Ovary (tissue), 9 donors: ENCODE data around the gene TSPAN4. TPM values are rescaled to one million over a fixed set of nuclear protein-coding genes. Genes with fewer than 3 reads are reported as not detected.
A peak's percentile ranks its signal among the peaks of the same experiment; 100 is the strongest.

Experiments used
- DNase-seq, 5 donors: peaks; one replicate each; pipeline ENCODE4 v3.0.0-alpha.2; 2019 to 2020
- H3K27ac ChIP-seq, 2 donors: fragments of 200-600 bp; one replicate each; pipeline versions ENCODE4 v1.5.1 to v1.8.0; 2019 to 2022
- H3K27me3 ChIP-seq: fragments of 200-600 bp; one replicate; pipeline ENCODE4 v1.8.0; 2022
- H3K36me3 ChIP-seq: fragments of 200-600 bp; sonication (generic); one replicate; pipeline ENCODE4 v1.5.1; 2019
- H3K4me1 ChIP-seq: one replicate; pipeline ENCODE4 v1.8.1; 2013; ENCODE audit warnings: mild to moderate bottlenecking, moderate library complexity; ENCODE audit not compliant: insufficient read depth
- H3K4me3 ChIP-seq: fragments of 200-600 bp; sonication (generic); one replicate; pipeline ENCODE4 v1.5.1; 2017
- H3K9me3 ChIP-seq, 2 donors: fragments of 200-600 bp in 1 of 2; sonication (generic) in 1 of 2; one replicate each; pipeline versions ENCODE4 v1.5.1 to v1.8.1; 2013 to 2019; ENCODE audit warnings: mild to moderate bottlenecking in 1 of 2, moderate library complexity in 1 of 2
- EP300 ChIP-seq: sonication (generic); formaldehyde crosslinking; IDR thresholded peaks from one replicate; pipeline ENCODE4 v1.6.1; 2017; ENCODE audit warnings: antibody characterized with exemption
- POLR2A ChIP-seq: fragments of 450-650 bp; IDR thresholded peaks from one replicate; pipeline ENCODE4 v1.6.1; 2017; ENCODE audit warnings: antibody characterized with exemption, mild to moderate bottlenecking, moderate library complexity
- WGBS, 3 donors: extraction: QIAGEN DNeasy Blood & Tissue Kit in 1 of 3; methylation state at CpG; one replicate each; pipeline versions ENCODE4 v1.1.5 to v1.1.7; 2013 to 2017; 5-methylcytosine and 5-hydroxymethylcytosine counted together
- intact Hi-C, 4 donors: fragments of 100-400 bp; cut with DNase I; formaldehyde crosslinking; loops; one replicate each; pipeline versions ENCODE4 v1.11.0 to v1.15.1; 2022 to 2023
- polyA plus RNA-seq, 2 donors: library from polyadenylated mRNA; stranded (reverse); fragments of 200-250 nt in 1 of 2; fragments of 350-450 nt in 1 of 2; fragmentation: Illumina TruSeq in 1 of 2; extraction: RNeasy Lipid Tissue Mini Kit (QIAGEN cat#74804) in 1 of 2; gene quantifications; one replicate each; pipeline ENCODE4 v1.2.3, GENCODE V29; 2013 to 2014
- total RNA-seq, 7 donors: library from RNA; depleted of rRNA in 2 of 7; stranded (reverse); fragments of >200 nt in 2 of 7; fragmentation: NEBNext Ultra II Directional in 3 of 7; extraction: Animal tissue kit (Norgen Biotek cat#: 25700) in 3 of 7; gene quantifications; one replicate each; pipeline versions ENCODE4 v1.1.0 to v1.2.4, GENCODE V29; 2016 to 2023
- TF ChIP-seq, protein P1 (sequence below), 3 donors: fragments of 450-650 bp in 2 of 3; fragments of 200-600 bp in 1 of 3; IDR thresholded peaks; one replicate each; pipeline versions ENCODE4 v1.5.1 to v1.8.0; 2016 to 2022; ENCODE audit warnings: antibody characterized with exemption in 3 of 3, mild to moderate bottlenecking in 1 of 3
- donor health status: DM: no; HTN: no; CAD: no; lungs with moderate emphysema.
- donor health status: DM: no; HTN: no; CAD: no.
- donor health status: Bipolar disorder and iron deficiency.
- donor health status: DM: yes; HTN: yes; CAD: no.
- donor health status: DM: no; HTN: no; CAD: no.
- donor health status: DM: yes; HTN: yes; CAD: no.

Gene TSPAN4
- total and polyA plus RNA-seq, 9 donors = 6.4 to 124 (median 89.7) TPM

GRCh38 chr11:848380-848931, 5.8 kb downstream of the TSPAN4 start:
- H3K9me3 ChIP-seq = no peaks in the 10 kb centered on the region
- peak in 4 of 5 donors; percentile 46 to 73 (median 63) for DNase-seq
- H3K36me3 ChIP-seq = no peaks in the 10 kb centered on the region
- H3K4me3 ChIP-seq = no peak overlapping the region
- 38 to 47% (median 39%) methylated on average over 13 to 14 of the region's 14 CpGs for WGBS, 3 donors
- H3K27me3 ChIP-seq = no peaks in the 10 kb centered on the region
- H3K27ac ChIP-seq = peak overlapping the region in 1 of 2 donors; percentile 39
- intact Hi-C loops = loop anchor here in 1 of 4 donors (10.0 kb wide), 1 partner anchor 616 kb away; no protein-coding TSS in a partner anchor
- TF ChIP-seq EP300 = no peak
- TF ChIP-seq, protein P1, sequence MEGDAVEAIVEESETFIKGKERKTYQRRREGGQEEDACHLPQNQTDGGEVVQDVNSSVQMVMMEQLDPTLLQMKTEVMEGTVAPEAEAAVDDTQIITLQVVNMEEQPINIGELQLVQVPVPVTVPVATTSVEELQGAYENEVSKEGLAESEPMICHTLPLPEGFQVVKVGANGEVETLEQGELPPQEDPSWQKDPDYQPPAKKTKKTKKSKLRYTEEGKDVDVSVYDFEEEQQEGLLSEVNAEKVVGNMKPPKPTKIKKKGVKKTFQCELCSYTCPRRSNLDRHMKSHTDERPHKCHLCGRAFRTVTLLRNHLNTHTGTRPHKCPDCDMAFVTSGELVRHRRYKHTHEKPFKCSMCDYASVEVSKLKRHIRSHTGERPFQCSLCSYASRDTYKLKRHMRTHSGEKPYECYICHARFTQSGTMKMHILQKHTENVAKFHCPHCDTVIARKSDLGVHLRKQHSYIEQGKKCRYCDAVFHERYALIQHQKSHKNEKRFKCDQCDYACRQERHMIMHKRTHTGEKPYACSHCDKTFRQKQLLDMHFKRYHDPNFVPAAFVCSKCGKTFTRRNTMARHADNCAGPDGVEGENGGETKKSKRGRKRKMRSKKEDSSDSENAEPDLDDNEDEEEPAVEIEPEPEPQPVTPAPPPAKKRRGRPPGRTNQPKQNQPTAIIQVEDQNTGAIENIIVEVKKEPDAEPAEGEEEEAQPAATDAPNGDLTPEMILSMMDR (IDR thresholded peaks at IDR 0.05) = peak; percentile 72 to 81 (median 80)
- H3K4me1 ChIP-seq = peaks cover 31% of the 10 kb centered on the region

DNA sequence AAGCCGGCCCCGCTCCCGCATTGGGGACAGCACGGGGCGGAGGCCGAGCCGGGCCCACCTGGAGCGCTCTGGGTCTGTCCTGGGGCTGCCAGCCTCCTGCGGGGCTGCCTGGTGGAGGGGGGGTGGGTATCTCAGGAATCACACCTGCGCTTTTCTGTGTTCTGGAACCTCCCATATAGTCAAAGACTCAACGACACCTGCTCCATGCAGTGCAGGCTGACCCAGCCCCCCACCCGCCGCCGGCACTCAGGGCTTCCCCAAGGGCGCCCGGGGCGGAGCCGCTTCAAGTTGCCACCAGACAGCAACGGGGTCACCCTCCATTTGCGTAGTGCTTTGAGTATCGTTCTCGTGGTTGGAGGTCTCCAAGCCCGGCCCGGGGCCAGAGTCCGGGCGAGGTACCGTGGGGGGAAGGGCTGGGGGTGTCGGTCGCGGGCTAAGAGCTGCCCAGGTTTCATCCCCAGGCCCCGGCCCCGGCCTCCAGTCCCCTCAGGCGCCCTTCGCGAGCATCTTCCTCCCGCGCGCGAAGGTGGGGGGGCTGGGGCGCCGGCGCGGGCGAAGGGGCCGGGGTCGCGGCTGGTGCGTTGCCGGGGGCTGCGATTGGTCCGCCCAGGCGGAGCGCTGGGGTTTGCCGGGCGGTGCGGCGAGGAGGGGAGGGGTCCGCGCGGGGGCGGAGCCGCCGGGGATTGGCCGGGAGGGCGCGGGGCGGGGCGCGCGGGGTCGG, 6.6 kb downstream of the TSPAN4 start:
- Histone ChIP-seq H3K4me3 (peak overlapping the region; percentile 34), H3K27ac (no peak overlapping the region), H3K36me3 (no peaks in the 10 kb centered on the region), H3K9me3 (no peaks in the 10 kb centered on the region), H3K27me3 (no peaks in the 10 kb centered on the region), H3K4me1 (peaks cover 28% of the 10 kb centered on the region)
- DNase-seq = peak in 3 of 5 donors; percentile 61 to 77 (median 77)
- TF ChIP-seq POLR2A (no peak), EP300 (no peak)
- TF ChIP-seq, protein P1 (IDR thresholded peaks at IDR 0.05) = no peak
- 5 to 17% (median 5%) methylated on average over 21 to 71 of the region's 71 CpGs for WGBS, 3 donors
- intact Hi-C loops = loop anchor here in 1 of 4 donors (10.0 kb wide), 1 partner anchor 616 kb away; no protein-coding TSS in a partner anchor

- Histone ChIP-seq H3K4me3 (peak overlapping the region; percentile 34), H3K36me3 (no peaks in the 10 kb centered on the region), H3K9me3 (no peaks in the 10 kb centered on the region), H3K4me1 (peaks cover 24% of the 10 kb centered on the region), H3K27me3 (no peaks in the 10 kb centered on the region), H3K27ac (peak overlapping the region; percentile 30 to 37)
- WGBS, 3 donors = 9 to 25% (median 22%) methylated on average over 69 to 97 of the region's 97 CpGs
- TF ChIP-seq, protein P1 (IDR thresholded peaks at IDR 0.05) = no peak
- TF ChIP-seq EP300 (no peak), POLR2A (no peak)
- intact Hi-C loops = loop anchor here in 3 of 4 donors (10.0 kb wide), 3 partner anchors 155 to 615 kb away; no protein-coding TSS in a partner anchor
- DNase-seq = no peak
Observed at GRCh38 chr11:849951-850774, 7.5 kb downstream of the TSPAN4 start.
